ENCODE results near the gene HNRNPUL1. TPM values are rescaled to one million over a fixed set of nuclear protein-coding genes. Genes with fewer than 3 reads are reported as not detected.

The HNRNPUL1 gene
- total RNA-seq, 2 experiments from 2014 or later = 258 to 262 TPM

GRCh38 chr19:41264581-41265394 lies 616 bp downstream of the HNRNPUL1 start:
- CTCF ChIA-PET = interaction anchor here (0.8 to 7.4 kb wide), 13 partner anchors 15 to 290 kb away, joined by 3 to 67 read pairs (median 4); partner anchors contain the start of gene CCDC97
- POLR2A ChIA-PET = interaction anchor here (0.6 to 4.6 kb wide), 6 partner anchors 12 to 88 kb away, joined by 3 to 52 read pairs (median 9); no protein-coding TSS in a partner anchor

GRCh38 chr19:41265395-41266153 lies 1.4 kb downstream of the HNRNPUL1 start:
- ChIA-PET CTCF (interaction anchor here (0.8 to 4.7 kb wide), 7 partner anchors 16 to 86 kb away, joined by 3 to 47 read pairs (median 3); partner anchors contain the start of gene CCDC97), POLR2A (interaction anchor here (0.6 to 4.6 kb wide), 3 partner anchors 38 to 71 kb away, joined by 4 to 52 read pairs (median 8); no protein-coding TSS in a partner anchor)

GRCh38 chr19:41269055-41269454 lies 4.9 kb downstream of the HNRNPUL1 start:
- ChIA-PET CTCF (no interaction called here), POLR2A (no interaction called here)

- POLR2A ChIA-PET = no interaction called here
- CTCF ChIA-PET = no interaction called here
Measured at GRCh38 chr19:41269571-41269970, 5.4 kb downstream of the HNRNPUL1 start.

GRCh38 chr19:41273076-41273475 lies 8.9 kb downstream of the HNRNPUL1 start:
- ChIA-PET CTCF (no interaction called here), POLR2A (no interaction called here)

GRCh38 chr19:41274802-41275201 lies 10.6 kb downstream of the HNRNPUL1 start:
- ChIA-PET CTCF (interaction anchor here (0.6 kb wide), 1 partner anchor 106 kb away, joined by 3 read pairs; no protein-coding TSS in a partner anchor), POLR2A (no interaction called here)

GRCh38 chr19:41276231-41276630 lies 12.1 kb downstream of the HNRNPUL1 start:
- CTCF ChIA-PET = interaction anchor here (0.7 kb wide), 1 partner anchor 204 kb away, joined by 4 read pairs; no protein-coding TSS in a partner anchor

GRCh38 chr19:41278478-41278877 lies 14.3 kb downstream of the HNRNPUL1 start:
- ChIA-PET CTCF (no interaction called here), POLR2A (no interaction called here)

More at GRCh38 chr19:41276231-41276630, 12.1 kb downstream of the HNRNPUL1 start:
- POLR2A ChIA-PET = no interaction called here

GRCh38 chr19:41288673-41289530 lies 24.7 kb downstream of the HNRNPUL1 start:
- ChIA-PET CTCF (interaction anchor here (2.0 kb wide), 1 partner anchor 14 kb away, joined by 6 read pairs; no protein-coding TSS in a partner anchor), POLR2A (no interaction called here)

GRCh38 chr19:41289814-41290213 lies 25.6 kb downstream of the HNRNPUL1 start:
- ChIA-PET POLR2A (interaction anchor here (0.7 kb wide), 1 partner anchor 13 kb away, joined by 12 read pairs; no protein-coding TSS in a partner anchor), CTCF (interaction anchor here (0.7 to 2.0 kb wide), 2 partner anchors 13 to 1338 kb away, joined by 3 to 6 read pairs; no protein-coding TSS in a partner anchor)

- ChIA-PET POLR2A (no interaction called here), CTCF (no interaction called here)
Measured at GRCh38 chr19:41294393-41294792, 30.2 kb downstream of the HNRNPUL1 start.

GRCh38 chr19:41295499-41295898 lies 31.3 kb downstream of the HNRNPUL1 start:
- ChIA-PET POLR2A (no interaction called here), CTCF (no interaction called here)

GRCh38 chr19:41296433-41296871 lies 32.3 kb downstream of the HNRNPUL1 start:
- POLR2A ChIA-PET = no interaction called here
- CTCF ChIA-PET = no interaction called here

- ChIA-PET CTCF (interaction anchor here (0.7 to 3.2 kb wide), 4 partner anchors 11 to 93 kb away, joined by 3 to 15 read pairs (median 6); partner anchors contain the start of gene HNRNPUL1), POLR2A (interaction anchor here (0.8 to 1.1 kb wide), 2 partner anchors 13 to 16 kb away, joined by 3 read pairs; no protein-coding TSS in a partner anchor)
Measured at GRCh38 chr19:41297628-41298347, 33.6 kb downstream of the HNRNPUL1 start.

GRCh38 chr19:41298348-41298964 lies 34.3 kb downstream of the HNRNPUL1 start:
- ChIA-PET POLR2A (interaction anchor here (0.8 to 1.1 kb wide), 2 partner anchors 12 to 16 kb away, joined by 3 read pairs; no protein-coding TSS in a partner anchor), CTCF (interaction anchor here (0.7 to 3.2 kb wide), 5 partner anchors 10 to 95 kb away, joined by 3 to 15 read pairs (median 5); partner anchors contain the start of gene HNRNPUL1)

- POLR2A ChIA-PET = no interaction called here
Measured at GRCh38 chr19:41299046-41299754, 35.0 kb downstream of the HNRNPUL1 start.

GRCh38 chr19:41299755-41300089 lies 35.5 kb downstream of the HNRNPUL1 start:
- POLR2A ChIA-PET = no interaction called here
- CTCF ChIA-PET = interaction anchor here (0.6 to 3.2 kb wide), 4 partner anchors 9 to 96 kb away, joined by 3 to 15 read pairs (median 6); partner anchors contain the start of gene CCDC97

More at GRCh38 chr19:41299046-41299754, 35.0 kb downstream of the HNRNPUL1 start:
- CTCF ChIA-PET = interaction anchor here (0.6 to 3.2 kb wide), 6 partner anchors 9 to 95 kb away, joined by 3 to 15 read pairs (median 6); partner anchors contain the start of genes CCDC97 and HNRNPUL1
